ENCODE results near the gene KCNK7. TPM values are rescaled to one million over a fixed set of nuclear protein-coding genes. Genes with fewer than 3 reads are reported as not detected.
"Not testable (repeated sequence)": the region's sequence is repeated elsewhere in the genome, so short reads cannot be mapped to it uniquely, and the experiment has no call there.

Gene KCNK7
- total and polyA plus RNA-seq, 2 experiments from 2014 or later: 0.60 TPM; not detected in 1

DNA sequence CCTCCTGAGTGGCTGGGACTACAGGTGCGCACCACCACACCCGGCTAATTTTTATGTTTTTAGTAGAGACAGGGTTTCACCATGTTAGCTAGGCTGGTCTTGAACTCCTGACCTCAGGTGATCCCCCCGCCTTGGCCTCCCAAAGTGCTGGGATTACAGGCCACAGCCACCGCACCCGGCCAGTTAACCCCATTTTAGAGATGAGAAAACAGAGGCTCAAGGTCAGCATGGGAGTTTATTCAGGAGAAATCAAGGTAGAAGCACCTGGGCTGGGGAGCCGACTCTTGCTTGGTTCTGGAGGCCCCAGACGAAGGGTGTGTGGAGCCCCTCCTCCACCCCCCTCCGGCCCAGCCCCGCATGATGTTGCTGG lies 43.6 kb upstream of the KCNK7 start:
- not testable (repeated sequence) for H3K4me3 ChIP-seq

DNA sequence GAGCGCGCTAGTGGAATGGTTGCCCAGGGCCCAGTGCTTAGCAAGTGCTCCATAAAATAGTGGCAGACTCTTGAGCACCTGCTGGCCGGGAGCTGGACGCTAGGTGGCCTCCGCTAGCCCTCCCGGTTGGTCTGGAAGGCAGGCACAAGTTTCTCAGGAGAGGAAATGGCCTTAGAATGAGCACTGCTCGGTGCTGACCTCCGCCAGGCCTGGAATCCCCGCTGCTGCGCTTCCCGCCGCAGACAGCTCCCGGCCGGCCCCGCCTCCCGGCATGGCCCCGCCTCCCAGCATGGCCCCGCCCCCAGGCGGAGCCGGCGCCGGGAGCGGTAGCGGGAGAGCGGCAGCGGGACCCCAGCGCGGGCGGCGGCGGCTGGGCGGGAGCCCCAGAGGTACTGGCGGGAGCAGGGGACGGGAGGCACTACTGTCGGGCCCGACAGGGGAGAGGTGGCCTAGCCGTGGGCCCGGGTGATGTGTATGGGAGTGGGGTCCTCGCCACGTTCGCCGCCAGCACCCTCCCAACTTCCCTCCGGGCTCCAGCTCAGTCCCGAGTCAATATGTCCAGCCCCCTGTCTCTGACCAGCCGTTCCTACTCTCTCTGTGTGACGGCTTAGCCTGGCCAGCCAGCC lies 42.3 kb upstream of the KCNK7 start, which contains the start of gene SIPA1:
Gene SIPA1, plus strand, starts transcription at position 308 of the 626 bp plus-strand sequence. CDS start 2,821 bp downstream, outside the sequence.
- H3K36me3 Mint-ChIP-seq (ENCODE audit: low read depth): peaks cover 18% of the 10 kb centered on the region
- peaks cover 12% of the 10 kb centered on the region; the same call in 1 of the 2 replicates for H3K36me3 ChIP-seq (ENCODE audit: insufficient read depth)
- H3K4me2 ChIP-seq: peak within 1 kb of the TSS; percentile 98
- TF ChIP-seq STAT1 (IDR thresholded peaks at IDR 0.05; ENCODE audit: unreplicated experiment) (no peak), POLR2AphosphoS5 (IDR thresholded peaks at IDR 0.05; ENCODE audit: low read depth) (peak; percentile 69)
- TF ChIP-seq, protein P1, sequence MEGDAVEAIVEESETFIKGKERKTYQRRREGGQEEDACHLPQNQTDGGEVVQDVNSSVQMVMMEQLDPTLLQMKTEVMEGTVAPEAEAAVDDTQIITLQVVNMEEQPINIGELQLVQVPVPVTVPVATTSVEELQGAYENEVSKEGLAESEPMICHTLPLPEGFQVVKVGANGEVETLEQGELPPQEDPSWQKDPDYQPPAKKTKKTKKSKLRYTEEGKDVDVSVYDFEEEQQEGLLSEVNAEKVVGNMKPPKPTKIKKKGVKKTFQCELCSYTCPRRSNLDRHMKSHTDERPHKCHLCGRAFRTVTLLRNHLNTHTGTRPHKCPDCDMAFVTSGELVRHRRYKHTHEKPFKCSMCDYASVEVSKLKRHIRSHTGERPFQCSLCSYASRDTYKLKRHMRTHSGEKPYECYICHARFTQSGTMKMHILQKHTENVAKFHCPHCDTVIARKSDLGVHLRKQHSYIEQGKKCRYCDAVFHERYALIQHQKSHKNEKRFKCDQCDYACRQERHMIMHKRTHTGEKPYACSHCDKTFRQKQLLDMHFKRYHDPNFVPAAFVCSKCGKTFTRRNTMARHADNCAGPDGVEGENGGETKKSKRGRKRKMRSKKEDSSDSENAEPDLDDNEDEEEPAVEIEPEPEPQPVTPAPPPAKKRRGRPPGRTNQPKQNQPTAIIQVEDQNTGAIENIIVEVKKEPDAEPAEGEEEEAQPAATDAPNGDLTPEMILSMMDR (conservative IDR thresholded peaks at IDR 0.05; ENCODE audit: low read depth in 2 of 2): peak; percentile 49 to 67
- H3K27ac ChIP-seq (ENCODE audit: low read depth): peak within 1 kb of the TSS; percentile 81
- no peaks in the 10 kb centered on the region for H3K9me2 ChIP-seq (ENCODE audit: insufficient read depth)
- H3K4me1 Mint-ChIP-seq: peaks cover 27% of the 10 kb centered on the region
- H3K27me3 ChIP-seq (ENCODE audit: insufficient read depth): no peaks in the 10 kb centered on the region
- no peaks in the 10 kb centered on the region for H3K9me3 Mint-ChIP-seq
- H2AFZ ChIP-seq: 0 out of 2 replicates have a peak within 1 kb of the TSS, but pooled peaks have one; percentile 78
- ATAC-seq: peak; percentile 70
- DNase-seq (ENCODE audit: low spot score): peak; percentile 96
- peaks cover 22% of the 10 kb centered on the region for H3K27me3 Mint-ChIP-seq (ENCODE audit: insufficient read depth, low read depth, poor library complexity)
- H3K4me3 ChIP-seq: peak within 1 kb of the TSS; percentile 83
- H3K4me3 Mint-ChIP-seq: peak within 1 kb of the TSS; percentile 81
- H3F3A ChIP-seq (replicated peaks; ENCODE audit: low read depth): peaks cover 25% of the 10 kb centered on the region
- peak within 1 kb of the TSS; percentile 80 for H3K27ac Mint-ChIP-seq
- no peaks in the 10 kb centered on the region; the same call in 1 of the 2 replicates for H3K79me2 ChIP-seq (replicated peaks; ENCODE audit: insufficient read depth)
- H4K20me1 ChIP-seq (replicated peaks; ENCODE audit: insufficient read depth): no peaks in the 10 kb centered on the region
- H3K4me1 ChIP-seq (ENCODE audit: insufficient read depth): peaks cover 29% of the 10 kb centered on the region

More for the DNA sequence above, 43.6 kb upstream of the KCNK7 start:
- H3K9me2 ChIP-seq (ENCODE audit: insufficient read depth); H3K79me2 ChIP-seq (replicated peaks; ENCODE audit: insufficient read depth); H3K9me3 Mint-ChIP-seq; H3K27ac ChIP-seq (ENCODE audit: low read depth); DNase-seq (ENCODE audit: low spot score); ATAC-seq; H3K27me3 ChIP-seq (ENCODE audit: insufficient read depth); H4K20me1 ChIP-seq (replicated peaks; ENCODE audit: insufficient read depth); H2AFZ ChIP-seq; H3K27ac Mint-ChIP-seq: not testable (repeated sequence)
- H3K36me3 Mint-ChIP-seq (ENCODE audit: low read depth): peaks cover 15% of the 10 kb centered on the region
- peak overlapping the region; percentile 81; the same call in 2 of the 3 replicates for H3K4me3 Mint-ChIP-seq
- Histone ChIP-seq H3K4me1 (ENCODE audit: insufficient read depth) (peaks cover 41% of the 10 kb centered on the region), H3F3A (replicated peaks; ENCODE audit: low read depth) (peaks cover 31% of the 10 kb centered on the region), H3K36me3 (ENCODE audit: insufficient read depth) (peaks cover 12% of the 10 kb centered on the region; the same call in 1 of the 2 replicates), H3K4me2 (peak overlapping the region; percentile 98)
- peaks cover 40% of the 10 kb centered on the region for H3K4me1 Mint-ChIP-seq
- peaks cover 29% of the 10 kb centered on the region for H3K27me3 Mint-ChIP-seq (ENCODE audit: insufficient read depth, low read depth, poor library complexity)

DNA sequence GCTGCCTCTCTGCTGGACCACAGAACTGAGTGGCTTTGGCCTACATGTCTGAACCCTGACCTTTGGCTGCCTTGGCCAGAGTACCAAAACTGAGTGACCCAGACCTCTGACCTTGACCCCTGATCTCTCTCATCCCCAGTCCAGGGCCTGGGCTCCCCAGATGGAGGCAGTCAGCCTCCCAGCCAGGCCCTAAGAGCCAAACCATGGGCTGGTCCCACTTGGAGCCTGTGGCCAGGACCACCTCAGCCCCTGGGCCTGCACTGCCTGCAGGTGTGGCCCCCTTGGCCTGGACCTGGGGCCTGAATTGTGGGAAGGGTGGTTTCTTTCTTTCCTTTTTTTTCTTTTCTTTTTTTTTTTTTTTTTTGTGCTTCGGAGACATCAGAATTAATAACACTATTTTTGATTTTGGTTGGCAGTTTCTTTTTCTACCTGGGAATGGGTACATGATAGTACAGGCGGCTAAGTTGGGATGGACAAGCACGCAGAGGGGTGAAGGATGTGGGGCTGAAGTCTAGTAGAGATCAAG lies 41.5 kb upstream of the KCNK7 start:
- peak overlapping the region; percentile 80; the same call in 1 of the 2 replicates for H3K27ac Mint-ChIP-seq
- H3K36me3 ChIP-seq (ENCODE audit: insufficient read depth): peaks cover 12% of the 10 kb centered on the region; the same call in 1 of the 2 replicates
- H2AFZ ChIP-seq: no peak overlapping the region
- H3K36me3 Mint-ChIP-seq (ENCODE audit: low read depth): peaks cover 18% of the 10 kb centered on the region
- ATAC-seq (no peak), DNase-seq (ENCODE audit: low spot score) (no peak)
- peak overlapping the region; percentile 41 for H3K4me2 ChIP-seq
- 0 out of 2 replicates have a peak overlapping the region, but pooled peaks have one; percentile 83 for H3K4me3 ChIP-seq
- H3F3A ChIP-seq (replicated peaks; ENCODE audit: low read depth): peaks cover 25% of the 10 kb centered on the region
- no peaks in the 10 kb centered on the region for H3K9me2 ChIP-seq (ENCODE audit: insufficient read depth)
- H3K27me3 ChIP-seq (ENCODE audit: insufficient read depth): no peaks in the 10 kb centered on the region
- peaks cover 24% of the 10 kb centered on the region for H3K4me1 ChIP-seq (ENCODE audit: insufficient read depth)
- peak overlapping the region; percentile 62 for H3K4me3 Mint-ChIP-seq
- TF ChIP-seq EZH2 (IDR thresholded peaks at IDR 0.05; ENCODE audit: low read depth, unreplicated experiment) (no peak), JUNB (IDR thresholded peaks at IDR 0.05; ENCODE audit: unreplicated experiment) (no peak), ZNF114 (CRISPR knock-in tag; IDR thresholded peaks at IDR 0.05) (no peak), ZNF331 (CRISPR knock-in tag; IDR thresholded peaks at IDR 0.05; ENCODE audit: low read depth) (no peak)
- TF ChIP-seq, protein P1 (conservative IDR thresholded peaks at IDR 0.05; ENCODE audit: low read depth in 2 of 2): no peak
- TF ChIP-seq, protein P2, sequence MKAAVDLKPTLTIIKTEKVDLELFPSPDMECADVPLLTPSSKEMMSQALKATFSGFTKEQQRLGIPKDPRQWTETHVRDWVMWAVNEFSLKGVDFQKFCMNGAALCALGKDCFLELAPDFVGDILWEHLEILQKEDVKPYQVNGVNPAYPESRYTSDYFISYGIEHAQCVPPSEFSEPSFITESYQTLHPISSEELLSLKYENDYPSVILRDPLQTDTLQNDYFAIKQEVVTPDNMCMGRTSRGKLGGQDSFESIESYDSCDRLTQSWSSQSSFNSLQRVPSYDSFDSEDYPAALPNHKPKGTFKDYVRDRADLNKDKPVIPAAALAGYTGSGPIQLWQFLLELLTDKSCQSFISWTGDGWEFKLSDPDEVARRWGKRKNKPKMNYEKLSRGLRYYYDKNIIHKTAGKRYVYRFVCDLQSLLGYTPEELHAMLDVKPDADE (IDR thresholded peaks at IDR 0.05): no peak
- peaks cover 22% of the 10 kb centered on the region for H3K27me3 Mint-ChIP-seq (ENCODE audit: insufficient read depth, low read depth, poor library complexity)
- H3K4me1 Mint-ChIP-seq: peaks cover 26% of the 10 kb centered on the region
- no peaks in the 10 kb centered on the region for H3K79me2 ChIP-seq (replicated peaks; ENCODE audit: insufficient read depth)
- H4K20me1 ChIP-seq (replicated peaks; ENCODE audit: insufficient read depth): no peaks in the 10 kb centered on the region
- peak overlapping the region; percentile 52 for H3K27ac ChIP-seq (ENCODE audit: low read depth)
- no peaks in the 10 kb centered on the region for H3K9me3 Mint-ChIP-seq

All from GM23338 (cell line).